Measurements from ENCODE around the gene AKR1D1.
"Not testable (repeated sequence)": the region's sequence is repeated elsewhere in the genome, so short reads cannot be mapped to it uniquely, and the experiment has no call there.

GRCh38 chr7:138146757-138147734, 70.8 kb downstream of the AKR1D1 start:
- TF ChIP-seq POLR2A (IDR thresholded peaks at IDR 0.05); CTCF (IDR thresholded peaks at IDR 0.05 in 4 of 5, conservative IDR thresholded peaks at IDR 0.05 in 1 of 5): not testable (repeated sequence)

Data from gastrocnemius medialis (tissue), 4 donors.